ENCODE data around the gene EPG5.
"Not testable (repeated sequence)": the region's sequence is repeated elsewhere in the genome, so short reads cannot be mapped to it uniquely, and the experiment has no call there.

Gene EPG5

DNA sequence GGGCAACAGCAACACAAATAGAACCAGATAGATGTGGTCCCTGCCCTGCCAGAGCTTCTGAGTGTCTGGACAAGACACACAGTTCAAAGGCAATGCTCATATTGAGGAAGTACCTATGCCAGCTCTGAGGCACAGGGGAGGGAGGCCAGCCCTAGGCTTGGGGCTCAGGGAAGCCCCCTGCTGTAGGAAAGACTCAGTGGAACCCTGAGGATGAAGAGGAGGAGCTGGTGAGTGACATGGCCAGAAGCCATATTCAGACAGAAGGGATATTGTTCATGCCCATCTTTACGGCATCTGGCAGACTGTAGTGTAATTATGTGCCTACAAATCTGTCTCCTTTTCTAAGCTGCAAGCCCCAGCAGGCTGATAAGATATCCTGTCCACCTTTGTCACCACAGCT, 132.8 kb downstream of the EPG5 start:
- H3K27me3 ChIP-seq (ENCODE audit: control insufficient read depth, insufficient read depth, low read length): no peaks in the 10 kb centered on the region
- no peak overlapping the region for H3K4me3 ChIP-seq (ENCODE audit: low read length)
- H3K36me3 ChIP-seq (ENCODE audit: insufficient read depth, low read length): no peaks in the 10 kb centered on the region
- H3K9me3 ChIP-seq (replicated peaks; ENCODE audit: low read length): no peaks in the 10 kb centered on the region
- H3K4me2 ChIP-seq (ENCODE audit: low read length): no peak overlapping the region
- H3K9ac ChIP-seq (ENCODE audit: low read depth, low read length): no peak overlapping the region
- peaks cover 49% of the 10 kb centered on the region for H3K4me1 ChIP-seq (ENCODE audit: control insufficient read depth, insufficient read depth, low read length)

DNA sequence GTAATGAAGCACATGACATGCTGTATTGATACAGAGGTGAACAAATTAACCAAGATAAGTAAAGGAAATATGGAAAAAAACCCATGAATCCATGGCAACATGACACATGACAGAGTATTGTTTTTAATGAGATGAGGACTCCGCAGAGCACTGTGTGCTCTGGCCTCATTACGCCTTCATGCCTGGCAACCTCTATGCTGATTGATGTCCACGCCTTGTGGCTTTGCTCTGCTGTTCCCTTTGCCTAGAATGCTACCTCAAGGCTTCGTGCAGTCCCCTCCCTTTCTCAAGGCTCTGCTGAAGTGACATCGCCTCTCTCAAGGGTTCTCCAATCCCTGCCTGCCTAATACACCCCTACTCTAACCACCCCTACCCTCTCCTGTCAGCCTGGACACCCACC, 133.3 kb downstream of the EPG5 start:
- no peak overlapping the region for H3K4me2 ChIP-seq (ENCODE audit: low read length)
- no peak overlapping the region for H3K4me3 ChIP-seq (ENCODE audit: low read length)
- H3K27me3 ChIP-seq (ENCODE audit: control insufficient read depth, insufficient read depth, low read length): no peaks in the 10 kb centered on the region
- H3K4me1 ChIP-seq (ENCODE audit: control insufficient read depth, insufficient read depth, low read length): peaks cover 49% of the 10 kb centered on the region
- H3K9ac ChIP-seq (ENCODE audit: low read depth, low read length): no peak overlapping the region
- H3K36me3 ChIP-seq (ENCODE audit: insufficient read depth, low read length): no peaks in the 10 kb centered on the region
- H3K9me3 ChIP-seq (replicated peaks; ENCODE audit: low read length): no peaks in the 10 kb centered on the region

GRCh38 chr18:45830917-45831316, 136.2 kb downstream of the EPG5 start:
- no peak overlapping the region for H3K4me2 ChIP-seq (ENCODE audit: low read length)
- peaks cover 53% of the 10 kb centered on the region for H3K4me1 ChIP-seq (ENCODE audit: control insufficient read depth, insufficient read depth, low read length)

GRCh38 chr18:45829855-45830254, 137.3 kb downstream of the EPG5 start:
- peaks cover 57% of the 10 kb centered on the region for H3K4me1 ChIP-seq (ENCODE audit: control insufficient read depth, insufficient read depth, low read length)

More at GRCh38 chr18:45830917-45831316, 136.2 kb downstream of the EPG5 start:
- no peaks in the 10 kb centered on the region for H3K36me3 ChIP-seq (ENCODE audit: insufficient read depth, low read length)
- no peaks in the 10 kb centered on the region for H3K9me3 ChIP-seq (replicated peaks; ENCODE audit: low read length)
- no peak overlapping the region for H3K9ac ChIP-seq (ENCODE audit: low read depth, low read length)
- no peaks in the 10 kb centered on the region for H3K27me3 ChIP-seq (ENCODE audit: control insufficient read depth, insufficient read depth, low read length)
- no peak overlapping the region for H3K4me3 ChIP-seq (ENCODE audit: low read length)

DNA sequence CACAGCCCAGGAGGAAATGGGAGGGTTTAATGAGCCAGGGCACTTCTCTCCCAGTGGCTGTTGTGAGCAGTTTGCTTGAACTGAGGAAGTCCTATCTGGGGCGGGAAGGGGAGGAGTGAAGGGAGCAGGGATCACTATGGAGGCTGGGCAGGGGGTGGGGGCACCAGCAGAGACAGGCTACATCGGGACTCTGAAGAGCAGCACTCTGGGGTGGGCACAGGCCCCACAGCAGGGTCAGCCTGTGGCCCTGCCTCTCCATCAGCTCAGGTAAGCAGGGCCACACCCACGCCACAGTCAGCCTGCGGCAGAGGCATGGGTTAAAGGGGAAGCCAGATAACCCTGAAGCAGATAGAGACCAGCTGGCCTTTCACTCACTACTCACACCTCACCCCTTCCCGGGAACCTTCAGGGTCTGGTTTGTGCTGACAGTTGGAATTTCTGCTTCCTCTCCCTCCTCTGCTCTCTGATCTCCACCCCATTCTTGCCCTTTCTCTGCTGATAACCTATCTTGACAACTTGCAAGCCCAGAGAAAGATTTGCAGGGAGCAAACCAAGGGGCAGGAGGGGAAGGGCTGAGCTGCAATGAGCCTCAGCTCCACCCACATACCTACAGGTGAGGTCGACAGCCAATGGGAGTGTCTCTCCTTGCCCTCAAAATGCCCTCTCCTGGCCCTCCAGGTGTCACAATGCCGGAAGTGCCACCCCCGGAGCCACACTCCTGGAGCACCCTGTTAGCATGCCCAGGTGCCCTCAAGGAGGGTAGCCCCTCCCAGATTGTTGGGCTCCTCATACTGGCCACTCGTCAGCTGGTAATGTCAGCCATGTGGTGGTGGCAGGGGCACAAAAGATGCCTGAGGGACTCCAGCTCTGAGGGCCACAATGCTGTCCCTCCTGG, 138.0 kb downstream of the EPG5 start:
- no peak overlapping the region for H3K4me2 ChIP-seq (ENCODE audit: low read length)
- peaks cover 51% of the 10 kb centered on the region for H3K4me1 ChIP-seq (ENCODE audit: control insufficient read depth, insufficient read depth, low read length)
- no peak overlapping the region for H3K4me3 ChIP-seq (ENCODE audit: low read length)
- H3K9me3 ChIP-seq (replicated peaks; ENCODE audit: low read length): no peaks in the 10 kb centered on the region
- H3K27me3 ChIP-seq (ENCODE audit: control insufficient read depth, insufficient read depth, low read length): no peaks in the 10 kb centered on the region
- no peaks in the 10 kb centered on the region for H3K36me3 ChIP-seq (ENCODE audit: insufficient read depth, low read length)
- H3K9ac ChIP-seq (ENCODE audit: low read depth, low read length): peak overlapping the region; percentile 76

More at GRCh38 chr18:45829855-45830254, 137.3 kb downstream of the EPG5 start:
- no peaks in the 10 kb centered on the region for H3K9me3 ChIP-seq (replicated peaks; ENCODE audit: low read length)
- H3K4me3 ChIP-seq (ENCODE audit: low read length): no peak overlapping the region
- no peaks in the 10 kb centered on the region for H3K27me3 ChIP-seq (ENCODE audit: control insufficient read depth, insufficient read depth, low read length)
- H3K36me3 ChIP-seq (ENCODE audit: insufficient read depth, low read length): no peaks in the 10 kb centered on the region
- no peak overlapping the region for H3K4me2 ChIP-seq (ENCODE audit: low read length)
- H3K9ac ChIP-seq (ENCODE audit: low read depth, low read length): no peak overlapping the region

DNA sequence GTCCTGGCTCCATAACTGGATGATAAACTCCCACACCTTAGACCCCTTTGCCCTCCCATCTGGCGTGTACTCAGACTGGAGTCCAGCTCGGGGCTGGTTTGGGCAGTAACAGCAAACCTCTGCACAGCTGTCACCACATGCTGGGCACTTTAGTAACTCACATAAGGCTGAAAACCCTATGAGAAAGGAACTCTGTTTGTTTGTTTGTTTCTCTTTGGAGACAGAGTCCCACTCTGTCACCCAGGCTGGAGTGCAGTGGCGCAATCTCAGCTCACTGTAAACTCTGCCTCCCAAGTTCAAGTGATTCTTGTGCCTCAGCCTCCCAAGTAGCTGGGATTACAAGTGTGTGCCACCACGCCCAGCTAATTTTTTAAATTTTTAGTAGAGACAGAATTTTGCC, 140.4 kb downstream of the EPG5 start:
- not testable (repeated sequence) for H3K27me3 ChIP-seq (ENCODE audit: control insufficient read depth, insufficient read depth, low read length); H3K4me3 ChIP-seq (ENCODE audit: low read length); H3K9me3 ChIP-seq (replicated peaks; ENCODE audit: low read length); H3K9ac ChIP-seq (ENCODE audit: low read depth, low read length); H3K36me3 ChIP-seq (ENCODE audit: insufficient read depth, low read length); H3K4me2 ChIP-seq (ENCODE audit: low read length)
- H3K4me1 ChIP-seq (ENCODE audit: control insufficient read depth, insufficient read depth, low read length): peaks cover 42% of the 10 kb centered on the region

DNA sequence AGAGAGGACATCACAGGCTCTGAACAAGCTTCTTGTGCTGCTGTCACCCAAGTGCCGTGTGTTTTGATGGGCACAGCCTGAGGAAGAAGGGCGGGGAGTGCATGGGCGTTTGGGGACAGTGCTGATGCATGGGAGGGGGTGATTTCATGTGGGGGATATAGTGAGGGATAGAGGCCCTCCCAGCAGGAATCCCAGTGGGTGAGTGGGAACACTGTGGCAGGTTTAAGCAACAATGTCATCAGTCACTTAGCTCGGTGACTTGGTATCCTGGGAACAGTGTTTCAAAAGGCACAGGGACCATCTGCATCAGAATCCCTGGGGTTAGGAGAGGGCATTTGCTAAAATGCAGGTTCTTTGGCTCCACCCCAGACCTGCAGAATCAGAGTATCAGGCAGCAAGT, 141.0 kb downstream of the EPG5 start:
- Histone ChIP-seq H3K4me1 (ENCODE audit: control insufficient read depth, insufficient read depth, low read length) (peaks cover 45% of the 10 kb centered on the region), H3K9ac (ENCODE audit: low read depth, low read length) (no peak overlapping the region), H3K9me3 (replicated peaks; ENCODE audit: low read length) (no peaks in the 10 kb centered on the region), H3K27me3 (ENCODE audit: control insufficient read depth, insufficient read depth, low read length) (no peaks in the 10 kb centered on the region), H3K36me3 (ENCODE audit: insufficient read depth, low read length) (no peaks in the 10 kb centered on the region), H3K4me3 (ENCODE audit: low read length) (no peak overlapping the region), H3K4me2 (ENCODE audit: low read length) (no peak overlapping the region)

GRCh38 chr18:45825258-45826044, 141.7 kb downstream of the EPG5 start, which contains the start of gene SIGLEC15:
Gene SIGLEC15 (plus strand): TSS chr18:45825675. CDS start chr18:45825729, 54 bp downstream.
- Histone ChIP-seq H3K36me3 (ENCODE audit: insufficient read depth, low read length) (no peaks in the 10 kb centered on the region), H3K4me2 (ENCODE audit: low read length) (no peak within 1 kb of the TSS), H3K4me3 (ENCODE audit: low read length) (no peak within 1 kb of the TSS), H3K9me3 (replicated peaks; ENCODE audit: low read length) (no peaks in the 10 kb centered on the region), H3K9ac (ENCODE audit: low read depth, low read length) (no peak within 1 kb of the TSS), H3K4me1 (ENCODE audit: control insufficient read depth, insufficient read depth, low read length) (peaks cover 45% of the 10 kb centered on the region), H3K27me3 (ENCODE audit: control insufficient read depth, insufficient read depth, low read length) (no peaks in the 10 kb centered on the region)

DNA sequence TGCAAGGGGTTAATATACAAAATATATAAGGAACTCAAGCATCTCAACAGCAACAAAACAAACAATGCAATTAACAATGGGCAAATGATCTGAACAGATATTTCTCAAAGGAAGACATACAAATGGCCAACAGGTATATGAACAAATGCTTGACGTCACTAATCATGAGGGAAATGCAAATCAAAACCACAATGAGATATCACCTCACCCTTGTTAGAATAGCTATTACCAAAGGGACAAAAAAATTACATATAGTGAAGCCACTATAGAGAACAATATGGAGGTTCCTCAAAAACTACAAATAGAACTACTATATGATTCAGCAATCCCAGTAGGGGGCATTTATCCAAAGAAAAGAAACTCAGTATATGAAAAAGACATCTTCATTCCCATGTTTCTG, 145.4 kb downstream of the EPG5 start:
- no peaks in the 10 kb centered on the region for H3K9me3 ChIP-seq (replicated peaks; ENCODE audit: low read length)
- no peak overlapping the region for H3K4me3 ChIP-seq (ENCODE audit: low read length)
- no peak overlapping the region for H3K9ac ChIP-seq (ENCODE audit: low read depth, low read length)
- H3K36me3 ChIP-seq (ENCODE audit: insufficient read depth, low read length): no peaks in the 10 kb centered on the region
- H3K4me2 ChIP-seq (ENCODE audit: low read length): no peak overlapping the region
- peaks cover 21% of the 10 kb centered on the region for H3K4me1 ChIP-seq (ENCODE audit: control insufficient read depth, insufficient read depth, low read length)
- H3K27me3 ChIP-seq (ENCODE audit: control insufficient read depth, insufficient read depth, low read length): no peaks in the 10 kb centered on the region

GRCh38 chr18:45821026-45821425, 146.1 kb downstream of the EPG5 start:
- H3K36me3 ChIP-seq (ENCODE audit: insufficient read depth, low read length): no peaks in the 10 kb centered on the region
- H3K9me3 ChIP-seq (replicated peaks; ENCODE audit: low read length): no peaks in the 10 kb centered on the region
- H3K27me3 ChIP-seq (ENCODE audit: control insufficient read depth, insufficient read depth, low read length): no peaks in the 10 kb centered on the region
- peaks cover 15% of the 10 kb centered on the region for H3K4me1 ChIP-seq (ENCODE audit: control insufficient read depth, insufficient read depth, low read length)
- no peak overlapping the region for H3K4me2 ChIP-seq (ENCODE audit: low read length)
- H3K4me3 ChIP-seq (ENCODE audit: low read length): no peak overlapping the region
- H3K9ac ChIP-seq (ENCODE audit: low read depth, low read length): no peak overlapping the region

GRCh38 chr18:45820106-45820745, 146.9 kb downstream of the EPG5 start:
- no peak overlapping the region for H3K4me3 ChIP-seq (ENCODE audit: low read length)
- no peak overlapping the region for H3K9ac ChIP-seq (ENCODE audit: low read depth, low read length)
- no peak overlapping the region for H3K4me2 ChIP-seq (ENCODE audit: low read length)
- no peaks in the 10 kb centered on the region for H3K9me3 ChIP-seq (replicated peaks; ENCODE audit: low read length)
- no peaks in the 10 kb centered on the region for H3K36me3 ChIP-seq (ENCODE audit: insufficient read depth, low read length)
- no peaks in the 10 kb centered on the region for H3K27me3 ChIP-seq (ENCODE audit: control insufficient read depth, insufficient read depth, low read length)
- peaks cover 13% of the 10 kb centered on the region for H3K4me1 ChIP-seq (ENCODE audit: control insufficient read depth, insufficient read depth, low read length)

Measured in skeletal muscle satellite cell (primary cell).